Left lung (tissue), 14 donors: ENCODE measurements around the gene OR2K2. TPM values are rescaled to one million over a fixed set of nuclear protein-coding genes. Genes with fewer than 3 reads are reported as not detected.

Source experiments
- ATAC-seq: fragments of 200-7000 bp; cut with Tn5 transposase; one replicate; pipeline ENCODE4 v1.9.1; 2020; ENCODE audit warnings: moderate library complexity
- DNase-seq, 4 donors: peaks; one replicate each; pipeline ENCODE4 v3.0.0-alpha.2; 2013 to 2020
- H3K27ac ChIP-seq, 2 donors: fragments of 200-600 bp; sonication (generic) in 1 of 2; one replicate each; pipeline versions ENCODE4 v1.5.0 to v1.8.0; 2020 to 2021
- H3K27me3 ChIP-seq, 2 donors: fragments of 200-600 bp; sonication (generic) in 1 of 2; one replicate each; pipeline versions ENCODE4 v1.5.0 to v1.8.0; 2020 to 2021
- H3K36me3 ChIP-seq, 2 donors: fragments of 200-600 bp; sonication (generic) in 1 of 2; one replicate each; pipeline versions ENCODE4 v1.5.0 to v1.8.0; 2020 to 2021
- H3K4me1 ChIP-seq, 2 donors: fragments of 200-600 bp; one replicate each; pipeline ENCODE4 v1.8.0; 2021
- H3K4me3 ChIP-seq, 2 donors: fragments of 200-600 bp; sonication (generic) in 1 of 2; one replicate each; pipeline versions ENCODE4 v1.5.0 to v1.8.0; 2020 to 2021; ENCODE audit warnings: mild to moderate bottlenecking in 1 of 2
- H3K9me3 ChIP-seq, 2 donors: fragments of 200-600 bp; sonication (generic) in 1 of 2; one replicate each; pipeline versions ENCODE4 v1.5.0 to v1.8.0; 2020 to 2021
- intact Hi-C, 2 donors: fragments of 100-400 bp; cut with DNase I; formaldehyde crosslinking; loops; one replicate each; pipeline versions ENCODE4 v1.11.2 to v1.14.2; 2022
- long read RNA-seq, 12 donors: library from polyadenylated mRNA in 2 of 12; unstranded in 2 of 12; transcript quantifications; one replicate each; pipeline ENCODE4 v2.0.0 and lab custom pipeline, GENCODE V29; 2019 to 2026
- polyA plus RNA-seq, 6 donors: library from polyadenylated mRNA; unstranded; fragments of 120-200 nt; gene quantifications; one replicate each; pipeline ENCODE4 v1.2.1, GENCODE V29; 2013; ENCODE audit not compliant: insufficient read length in 6 of 6
- total RNA-seq, 2 donors: library from RNA; stranded (reverse); fragmentation: NEBNext Ultra II Directional; extraction: Animal tissue kit (Norgen Biotek cat#: 25700); gene quantifications; one replicate each; pipeline ENCODE4 v1.2.1, GENCODE V29; 2021
- TF ChIP-seq, protein P1 (sequence below), 2 donors: fragments of 200-600 bp; sonication (generic) in 1 of 2; IDR thresholded peaks; one replicate each; pipeline versions ENCODE4 v1.5.0 to v1.8.0; 2021; ENCODE audit warnings: antibody characterized with exemption in 2 of 2
- donor health status: DM: no; HTN: yes; CAD: no.
- donor health status: DM: no; HTN: no; CAD: no.

The OR2K2 gene, protein sequence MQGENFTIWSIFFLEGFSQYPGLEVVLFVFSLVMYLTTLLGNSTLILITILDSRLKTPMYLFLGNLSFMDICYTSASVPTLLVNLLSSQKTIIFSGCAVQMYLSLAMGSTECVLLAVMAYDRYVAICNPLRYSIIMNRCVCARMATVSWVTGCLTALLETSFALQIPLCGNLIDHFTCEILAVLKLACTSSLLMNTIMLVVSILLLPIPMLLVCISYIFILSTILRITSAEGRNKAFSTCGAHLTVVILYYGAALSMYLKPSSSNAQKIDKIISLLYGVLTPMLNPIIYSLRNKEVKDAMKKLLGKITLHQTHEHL
- total RNA-seq, result not detected
- not detected for polyA plus RNA-seq
- long read RNA-seq, donor 1, result 0 reads
- long read RNA-seq, donor 2, result 0 reads
- long read RNA-seq, donor 3, result 0 reads
- long read RNA-seq, donor 4, result 0 reads
- long read RNA-seq, donor 5, result 0 reads
- long read RNA-seq, donor 6, result 0 reads
- long read RNA-seq, donor 7, result 0 reads
- long read RNA-seq, donor 8, result 0 reads
- long read RNA-seq, donor 9, result 0 reads
- long read RNA-seq, donor 10, result 0 reads
- long read RNA-seq, donor 11, result 0 reads
- long read RNA-seq, donor 12, result 0 reads

DNA sequence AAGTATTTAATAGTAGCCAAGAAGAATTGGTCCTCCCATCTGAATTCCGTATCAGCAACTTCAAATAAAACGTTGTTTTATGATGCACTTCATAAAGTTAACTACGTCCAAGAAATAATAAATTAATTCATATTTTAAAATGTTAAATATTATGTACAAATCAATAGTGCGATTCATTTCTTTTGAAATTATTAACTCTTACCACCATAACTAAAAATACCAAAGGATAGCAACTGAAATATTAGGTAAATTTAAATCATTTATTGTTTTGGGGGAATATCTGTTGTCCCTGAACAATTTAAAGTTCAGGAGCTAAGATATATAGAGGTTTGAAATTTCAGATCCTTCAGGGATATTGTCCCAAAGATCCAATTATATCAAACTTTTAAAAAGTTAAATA is at the start of gene OR2K2:
Gene OR2K2, minus strand, starts transcription at position 101 of the 400 bp plus-strand sequence. CDS start 1,791 bp downstream, outside the sequence.
- H3K4me1 ChIP-seq, result no peaks in the 10 kb centered on the region
- DNase-seq (no peak), ATAC-seq (no peak)
- H3K9me3 ChIP-seq, result no peaks in the 10 kb centered on the region
- H3K4me3 ChIP-seq, result no peak within 1 kb of the TSS
- TF ChIP-seq, protein P1, sequence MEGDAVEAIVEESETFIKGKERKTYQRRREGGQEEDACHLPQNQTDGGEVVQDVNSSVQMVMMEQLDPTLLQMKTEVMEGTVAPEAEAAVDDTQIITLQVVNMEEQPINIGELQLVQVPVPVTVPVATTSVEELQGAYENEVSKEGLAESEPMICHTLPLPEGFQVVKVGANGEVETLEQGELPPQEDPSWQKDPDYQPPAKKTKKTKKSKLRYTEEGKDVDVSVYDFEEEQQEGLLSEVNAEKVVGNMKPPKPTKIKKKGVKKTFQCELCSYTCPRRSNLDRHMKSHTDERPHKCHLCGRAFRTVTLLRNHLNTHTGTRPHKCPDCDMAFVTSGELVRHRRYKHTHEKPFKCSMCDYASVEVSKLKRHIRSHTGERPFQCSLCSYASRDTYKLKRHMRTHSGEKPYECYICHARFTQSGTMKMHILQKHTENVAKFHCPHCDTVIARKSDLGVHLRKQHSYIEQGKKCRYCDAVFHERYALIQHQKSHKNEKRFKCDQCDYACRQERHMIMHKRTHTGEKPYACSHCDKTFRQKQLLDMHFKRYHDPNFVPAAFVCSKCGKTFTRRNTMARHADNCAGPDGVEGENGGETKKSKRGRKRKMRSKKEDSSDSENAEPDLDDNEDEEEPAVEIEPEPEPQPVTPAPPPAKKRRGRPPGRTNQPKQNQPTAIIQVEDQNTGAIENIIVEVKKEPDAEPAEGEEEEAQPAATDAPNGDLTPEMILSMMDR (IDR thresholded peaks at IDR 0.05), result no peak
- H3K27ac ChIP-seq, result no peak within 1 kb of the TSS
- no peaks in the 10 kb centered on the region for H3K36me3 ChIP-seq
- intact Hi-C loops, result no loop called here
- no peaks in the 10 kb centered on the region for H3K27me3 ChIP-seq

DNA sequence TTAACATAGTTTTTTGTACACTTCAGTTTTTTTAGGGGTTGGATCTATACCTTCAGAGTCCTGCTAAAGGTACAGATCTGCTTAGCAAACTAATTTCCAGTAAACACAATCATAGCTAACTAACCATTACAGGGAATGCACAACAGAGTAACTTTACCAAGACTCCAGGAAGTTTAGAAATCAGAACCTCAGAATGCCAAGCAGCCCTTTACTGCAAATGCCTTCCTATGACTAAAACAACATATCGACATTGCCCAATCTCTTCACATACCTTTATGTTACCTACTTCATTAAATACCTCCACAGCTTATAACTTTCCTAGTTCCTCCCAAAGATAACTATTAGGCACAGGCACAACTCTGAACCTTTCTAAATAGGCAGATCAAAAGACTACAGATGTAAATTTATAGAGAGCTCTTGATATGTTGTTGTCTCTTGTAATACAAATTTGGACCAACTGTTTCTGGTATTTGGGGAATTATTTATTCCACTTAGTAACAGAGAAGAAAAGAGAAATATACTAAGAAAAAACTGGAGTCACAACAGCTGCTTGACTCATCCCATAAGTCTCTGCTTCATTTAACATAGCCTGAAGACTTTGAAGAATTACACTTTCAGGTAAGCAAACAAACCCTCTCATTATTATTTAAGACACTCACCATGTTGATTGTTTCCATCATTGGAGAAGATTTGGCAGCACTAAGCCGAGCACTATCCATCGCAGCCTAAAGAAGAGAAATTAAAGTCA is 46.0 kb upstream of the OR2K2 start:
- H3K4me1 ChIP-seq, result no peaks in the 10 kb centered on the region
- no peaks in the 10 kb centered on the region for H3K27me3 ChIP-seq
- H3K36me3 ChIP-seq, result peaks cover 5 to 98% of the 10 kb centered on the region in 2 donors
- intact Hi-C loops, result no loop called here
- DNase-seq (no peak), ATAC-seq (peak; percentile 18)
- TF ChIP-seq, protein P1 (IDR thresholded peaks at IDR 0.05), result no peak
- H3K4me3 ChIP-seq, result no peak overlapping the region
- no peak overlapping the region for H3K27ac ChIP-seq
- no peaks in the 10 kb centered on the region for H3K9me3 ChIP-seq

DNA sequence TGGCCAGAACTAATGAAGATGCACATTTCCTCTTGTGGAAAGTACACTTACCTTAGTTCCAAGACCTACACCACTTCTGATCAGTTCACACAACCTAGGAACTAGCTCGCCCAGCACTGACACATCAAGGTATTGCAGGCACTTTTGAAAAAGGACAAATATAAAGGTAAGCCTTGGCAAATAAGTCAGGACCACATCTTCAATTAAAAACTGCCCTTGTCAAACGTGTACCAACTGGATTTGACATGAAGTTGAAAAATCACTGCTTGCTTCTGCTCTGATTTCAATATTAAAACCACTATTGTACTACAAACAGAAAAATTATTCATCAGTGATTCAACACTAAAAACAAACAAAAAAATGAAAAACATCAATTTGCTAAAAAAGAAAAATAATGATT is 45.0 kb upstream of the OR2K2 start:
- Histone ChIP-seq H3K9me3 (no peaks in the 10 kb centered on the region), H3K4me3 (no peak overlapping the region), H3K27me3 (no peaks in the 10 kb centered on the region), H3K36me3 (peaks cover 5 to 98% of the 10 kb centered on the region in 2 donors), H3K4me1 (no peaks in the 10 kb centered on the region), H3K27ac (no peak overlapping the region)
- no peak for ATAC-seq
- intact Hi-C loops, result no loop called here
- no peak for DNase-seq
- TF ChIP-seq, protein P1 (IDR thresholded peaks at IDR 0.05), result no peak

DNA sequence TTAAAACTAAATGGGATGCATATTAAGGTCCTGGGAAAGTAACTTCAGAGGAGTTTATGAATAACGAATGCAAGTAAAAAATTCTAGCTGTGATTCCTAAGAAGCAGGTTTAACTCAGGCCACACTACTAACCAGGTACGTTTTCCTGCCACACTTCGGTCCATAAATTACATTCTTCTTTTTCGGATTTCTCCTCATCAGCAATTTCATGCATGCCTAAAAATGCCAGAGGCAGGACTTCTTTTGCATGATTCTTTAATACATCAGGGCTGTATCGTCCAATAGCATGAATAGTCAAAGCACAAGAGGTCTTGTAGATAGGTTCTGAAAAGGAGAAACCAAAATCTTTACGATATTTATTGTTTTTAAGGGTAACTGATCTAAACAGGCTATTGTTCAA is 42.3 kb upstream of the OR2K2 start:
- no peak for ATAC-seq
- H3K9me3 ChIP-seq, result no peaks in the 10 kb centered on the region
- intact Hi-C loops, result no loop called here
- H3K4me1 ChIP-seq, result no peaks in the 10 kb centered on the region
- DNase-seq, result no peak
- H3K27ac ChIP-seq, result no peak overlapping the region
- H3K4me3 ChIP-seq, result no peak overlapping the region
- TF ChIP-seq, protein P1 (IDR thresholded peaks at IDR 0.05), result no peak
- H3K27me3 ChIP-seq, result no peaks in the 10 kb centered on the region
- peaks cover 5 to 98% of the 10 kb centered on the region in 2 donors for H3K36me3 ChIP-seq

DNA sequence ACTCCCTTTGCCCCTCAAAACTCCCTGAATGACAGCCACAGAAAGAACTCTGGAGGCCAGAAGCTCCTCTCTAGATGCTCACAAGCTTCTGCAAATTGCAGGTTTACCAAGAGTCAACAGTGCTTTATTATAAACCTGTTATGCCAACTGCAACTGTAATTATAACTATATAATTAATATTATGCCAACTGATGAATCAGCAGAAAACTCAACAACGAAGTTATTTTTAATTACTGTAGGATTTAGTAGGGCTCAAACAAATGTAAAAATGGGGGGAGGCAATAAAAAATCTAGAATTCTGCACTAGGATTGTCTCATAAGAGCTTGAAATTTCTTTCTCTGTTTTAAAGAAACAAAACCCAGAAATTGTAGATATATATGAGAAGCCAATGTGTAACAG is 37.0 kb upstream of the OR2K2 start:
- Histone ChIP-seq H3K9me3 (no peaks in the 10 kb centered on the region), H3K27ac (no peak overlapping the region), H3K4me3 (no peak overlapping the region), H3K4me1 (no peaks in the 10 kb centered on the region), H3K36me3 (peaks cover 5 to 100% of the 10 kb centered on the region in 2 donors), H3K27me3 (no peaks in the 10 kb centered on the region)
- ATAC-seq, result no peak
- intact Hi-C loops, result no loop called here
- no peak for DNase-seq
- TF ChIP-seq, protein P1 (IDR thresholded peaks at IDR 0.05), result no peak
